HG03060 (cell line): ENCODE measurements around the gene ATP2B2.

Experiments used
- ATAC-seq: cut with Tn5 transposase; IDR thresholded peaks from one replicate; pipeline ENCODE4 v1.9.1; 2021; ENCODE audit warnings: low read depth, moderate number of reproducible peaks; ENCODE audit not compliant: unreplicated experiment

Gene ATP2B2

GRCh38 chr3:10530241-10530640 is 24.9 kb upstream of the ATP2B2 start:
- no peak for ATAC-seq

- ATAC-seq = no peak
These were observed 24.4 kb upstream of the ATP2B2 start for GRCh38 chr3:10529809-10530208.

- no peak for ATAC-seq
These were observed 22.7 kb upstream of the ATP2B2 start for GRCh38 chr3:10528046-10528445.

- no peak for ATAC-seq
These were observed 22.1 kb upstream of the ATP2B2 start for GRCh38 chr3:10527295-10528001.

GRCh38 chr3:10526366-10526765 is 21.0 kb upstream of the ATP2B2 start:
- ATAC-seq = no peak

- no peak for ATAC-seq
These were observed 19.5 kb upstream of the ATP2B2 start for GRCh38 chr3:10524799-10525301.

GRCh38 chr3:10524270-10524669 is 18.9 kb upstream of the ATP2B2 start:
- ATAC-seq = no peak

- ATAC-seq = no peak
These were observed 18.2 kb upstream of the ATP2B2 start for GRCh38 chr3:10523561-10523960.

- no peak for ATAC-seq
These were observed 17.4 kb upstream of the ATP2B2 start for GRCh38 chr3:10522646-10523303.

GRCh38 chr3:10521772-10522441 is 16.5 kb upstream of the ATP2B2 start:
- ATAC-seq = no peak

- no peak for ATAC-seq
These were observed 14.7 kb upstream of the ATP2B2 start for GRCh38 chr3:10520072-10520471.

GRCh38 chr3:10519236-10519635 is 13.8 kb upstream of the ATP2B2 start:
- no peak for ATAC-seq

- ATAC-seq = no peak
These were observed 13.2 kb upstream of the ATP2B2 start for GRCh38 chr3:10518506-10519150.

- no peak for ATAC-seq
These were observed 12.2 kb upstream of the ATP2B2 start for GRCh38 chr3:10517627-10518026.

GRCh38 chr3:10516544-10517452 is 11.4 kb upstream of the ATP2B2 start:
- no peak for ATAC-seq

GRCh38 chr3:10515884-10516495 is 10.6 kb upstream of the ATP2B2 start:
- no peak for ATAC-seq

- ATAC-seq = no peak
These were observed 10.0 kb upstream of the ATP2B2 start for GRCh38 chr3:10515396-10515795.

- no peak for ATAC-seq
These were observed 9.2 kb upstream of the ATP2B2 start for GRCh38 chr3:10514407-10515069.

- no peak for ATAC-seq
These were observed 7.9 kb upstream of the ATP2B2 start for GRCh38 chr3:10513306-10513705.
